Keratinocyte (primary cell): ENCODE measurements around the gene SEC16A. TPM values are rescaled to one million over a fixed set of nuclear protein-coding genes. Genes with fewer than 3 reads are reported as not detected.

Experiments
- DNase-seq: peaks from one replicate; pipeline ENCODE4 v3.0.0-alpha.2; 2011; ENCODE audit warnings: low read depth, missing footprints, low spot score
- FAIRE-seq: peaks from 2 replicates; lab custom pipeline; 2011; peaks lifted over from hg19 to GRCh38; lab: Jason Lieb, UNC
- H2AFZ ChIP-seq: 2 replicates; pipeline ENCODE4 v1.6.0; 2012; ENCODE audit warnings: low read length, control low read depth, inconsistent platforms; ENCODE audit not compliant: control insufficient read depth
- H3K27ac ChIP-seq: 2 replicates; pipeline ENCODE4 v1.5.1; 2011; ENCODE audit warnings: low read length; ENCODE audit not compliant: control insufficient read depth, insufficient read depth
- H3K27me3 ChIP-seq: 3 replicates; pipeline ENCODE4 v1.6.0; 2011; ENCODE audit warnings: low read length; ENCODE audit not compliant: control insufficient read depth, insufficient read depth; ENCODE audit errors: extremely low read depth
- H3K36me3 ChIP-seq, 2 experiments: 2 replicates in 1 of 2; 3 replicates in 1 of 2; pipeline ENCODE4 v1.5.1; 2011; ENCODE audit warnings: low read length in 2 of 2, mild to moderate bottlenecking in 1 of 2; ENCODE audit not compliant: control insufficient read depth in 2 of 2, insufficient read depth in 2 of 2; ENCODE audit errors: extremely low read depth in 1 of 2
- H3K4me1 ChIP-seq: 3 replicates; pipeline ENCODE4 v1.5.1; 2011; ENCODE audit warnings: low read length; ENCODE audit not compliant: control insufficient read depth, insufficient read depth; ENCODE audit errors: extremely low read depth
- H3K4me2 ChIP-seq: 3 replicates; pipeline ENCODE4 v1.6.0; 2011; ENCODE audit warnings: low read depth, low read length; ENCODE audit not compliant: control insufficient read depth, insufficient read depth; ENCODE audit errors: extremely low read depth
- H3K4me3 ChIP-seq, 3 experiments: fragments of 200-600 bp in 1 of 3; sonication (generic) in 1 of 3; 2 replicates in 2 of 3; 3 replicates in 1 of 3; pipeline ENCODE4 v1.5.1; 2011 to 2016; ENCODE audit warnings: low read length in 3 of 3, mild to moderate bottlenecking in 3 of 3, control low read depth in 2 of 3, inconsistent platforms in 1 of 3, low read depth in 1 of 3, mixed read lengths in 1 of 3, mixed run types in 1 of 3, moderate library complexity in 1 of 3; ENCODE audit not compliant: control insufficient read depth in 2 of 3, insufficient read depth in 2 of 3; ENCODE audit errors: extremely low read depth in 1 of 3
- H3K79me2 ChIP-seq: 2 replicates; pipeline ENCODE4 v1.6.0; 2012; ENCODE audit warnings: low read length; ENCODE audit not compliant: control insufficient read depth, insufficient read depth
- H3K9ac ChIP-seq: 3 replicates; pipeline ENCODE4 v1.6.0; 2011; ENCODE audit warnings: low read length; ENCODE audit not compliant: control insufficient read depth, insufficient read depth; ENCODE audit errors: extremely low read depth
- H3K9me1 ChIP-seq: 3 replicates; pipeline ENCODE4 v1.6.0; 2011; ENCODE audit warnings: low read length; ENCODE audit not compliant: control insufficient read depth, insufficient read depth; ENCODE audit errors: extremely low read depth
- H3K9me3 ChIP-seq: 2 replicates; pipeline ENCODE4 v1.5.1; 2012; ENCODE audit warnings: low read depth, low read length; ENCODE audit not compliant: control insufficient read depth
- H4K20me1 ChIP-seq: 3 replicates; pipeline ENCODE4 v1.6.0; 2011; ENCODE audit warnings: low read length; ENCODE audit not compliant: control insufficient read depth, insufficient read depth; ENCODE audit errors: extremely low read depth
- CTCF ChIP-seq, 3 experiments: IDR thresholded peaks in 1 of 3; conservative IDR thresholded peaks in 1 of 3; optimal IDR thresholded peaks in 1 of 3; 2 replicates in 2 of 3; 3 replicates in 1 of 3; pipeline versions ENCODE3 to v1.5.1; 2011; ENCODE audit warnings: low read length in 3 of 3, mild to moderate bottlenecking in 3 of 3, moderate library complexity in 2 of 3, control low read depth in 1 of 3, inconsistent platforms in 1 of 3; ENCODE audit not compliant: insufficient read depth in 2 of 3; ENCODE audit errors: extremely low read depth in 1 of 3
- EZH2 ChIP-seq: IDR thresholded peaks from one replicate; pipeline ENCODE4 v1.6.1; 2012; ENCODE audit warnings: inconsistent platforms, mild to moderate bottlenecking, low read length, moderate library complexity
- dilution Hi-C: fragments of 300-500 bp; cut with MboI; formaldehyde crosslinking; loops from one replicate; pipeline ENCODE4 v1.7.0; 2020; ENCODE audit warnings: low sequenced_read_pairs; ENCODE audit not compliant: extremely low pct_ligation_motif_present
- polyA plus RNA-seq, 5 experiments: library from polyadenylated mRNA; depleted of rRNA in 3 of 5; stranded (reverse) in 3 of 5; stranded (forward) in 1 of 5; unstranded in 1 of 5; fragments of >200 nt; gene quantifications; 1 replicate in 1 of 5; 2 replicates in 3 of 5; 3 replicates in 1 of 5; pipeline versions ENCODE4 v1.2.1 to v1.2.3, GENCODE V29; 2011 to 2012; ENCODE audit warnings: missing spikeins in 2 of 5, low read depth in 1 of 5, low replicate concordance in 1 of 5

SEC16A gene
- polyA plus RNA-seq, 1 donor (not counting 4 experiments of a cell fraction or from before 2014, with no cell fraction given), result 15.8 TPM

- no peak overlapping the region for H2AFZ ChIP-seq
- no peak overlapping the region for H3K27ac ChIP-seq
- no peaks in the 10 kb centered on the region for H3K27me3 ChIP-seq
- peaks cover 13% of the 10 kb centered on the region for H4K20me1 ChIP-seq
- no peaks in the 10 kb centered on the region for H3K9me1 ChIP-seq
- peaks cover 15% of the 10 kb centered on the region for H3K4me1 ChIP-seq
- dilution Hi-C loops, result no loop called here
- FAIRE-seq (no peak), DNase-seq (no peak)
- peaks cover 39 to 44% of the 10 kb centered on the region in 2 experiments for H3K36me3 ChIP-seq
- H3K4me3 ChIP-seq, result no peak overlapping the region
- no peak overlapping the region for H3K4me2 ChIP-seq
- H3K9me3 ChIP-seq, result no peaks in the 10 kb centered on the region
- TF ChIP-seq CTCF (optimal IDR thresholded peaks at IDR 0.05 in 1 of 3, IDR thresholded peaks at IDR 0.05 in 1 of 3, conservative IDR thresholded peaks at IDR 0.05 in 1 of 3; ENCODE audit: extremely low read depth in 1 of 3, insufficient read depth in 2 of 3, low read length in 3 of 3) (no peak), EZH2 (no peak)
- no peak overlapping the region for H3K9ac ChIP-seq
- peaks cover 26% of the 10 kb centered on the region for H3K79me2 ChIP-seq
Measured at GRCh38 chr9:136441681-136442245, 41.1 kb downstream of the SEC16A start.

GRCh38 chr9:136441191-136441680 is 41.6 kb downstream of the SEC16A start:
- dilution Hi-C loops, result no loop called here
- Histone ChIP-seq H3K9me1 (no peaks in the 10 kb centered on the region), H3K9me3 (no peaks in the 10 kb centered on the region), H3K27ac (no peak overlapping the region), H3K27me3 (no peaks in the 10 kb centered on the region), H3K36me3 (peaks cover 36 to 43% of the 10 kb centered on the region in 2 experiments), H3K4me3 (no peak overlapping the region), H3K79me2 (peaks cover 32% of the 10 kb centered on the region), H4K20me1 (peaks cover 13% of the 10 kb centered on the region), H2AFZ (no peak overlapping the region), H3K9ac (no peak overlapping the region), H3K4me2 (no peak overlapping the region), H3K4me1 (peaks cover 15% of the 10 kb centered on the region)
- no peak for TF ChIP-seq CTCF (optimal IDR thresholded peaks at IDR 0.05 in 1 of 3, IDR thresholded peaks at IDR 0.05 in 1 of 3, conservative IDR thresholded peaks at IDR 0.05 in 1 of 3; ENCODE audit: extremely low read depth in 1 of 3, insufficient read depth in 2 of 3, low read length in 3 of 3)
- TF ChIP-seq EZH2, result no peak
- DNase-seq (no peak), FAIRE-seq (no peak)
